Activated CD4-positive, CD25-positive, alpha-beta regulatory T cell treated with anti-CD3 and anti-CD28 coated beads, Interleukin-2, amount 50 U/mL, for 24 hours (primary cell): ENCODE measurements around the gene IL36B.
A peak's percentile ranks its signal among the peaks of the same experiment; 100 is the strongest.
"Not testable (repeated sequence)": the region's sequence is repeated elsewhere in the genome, so short reads cannot be mapped to it uniquely, and the experiment has no call there.

ENCODE experiments used
- ATAC-seq, 2 donors: fragments of 150-1000 bp; cut with Tn5 transposase; one replicate each; pipeline ENCODE4 v1.10.0; 2021; ENCODE audit warnings: mild to moderate bottlenecking in 1 of 2, moderate library complexity in 1 of 2

IL36B gene

GRCh38 chr2:113052396-113052917, at the start of gene IL36B:
Gene IL36B (minus strand): TSS chr2:113052867.
- no peak for ATAC-seq

DNA sequence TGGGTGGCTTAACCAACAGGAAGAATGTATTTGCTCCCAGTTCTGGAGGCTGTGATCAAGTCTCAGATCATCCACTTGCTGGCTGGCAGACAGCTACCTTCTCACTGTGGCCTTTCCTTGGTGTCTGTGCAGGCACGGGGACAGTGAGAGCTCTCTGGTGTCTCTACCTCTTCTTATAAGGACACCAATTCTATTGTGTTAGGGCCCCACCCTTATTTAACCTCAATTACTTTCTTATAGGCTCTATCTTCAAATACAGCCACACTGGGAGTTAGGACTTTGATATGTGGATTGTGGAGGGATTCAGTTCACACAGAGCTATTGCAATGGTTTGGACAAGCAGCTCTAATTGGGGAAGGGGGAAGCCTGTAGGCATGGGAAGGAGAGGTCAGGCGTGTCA, 49.5 kb upstream of the IL36B start:
- no peak for ATAC-seq

- no peak for ATAC-seq
These were observed 45.9 kb upstream of the IL36B start for GRCh38 chr2:113098532-113098931.

DNA sequence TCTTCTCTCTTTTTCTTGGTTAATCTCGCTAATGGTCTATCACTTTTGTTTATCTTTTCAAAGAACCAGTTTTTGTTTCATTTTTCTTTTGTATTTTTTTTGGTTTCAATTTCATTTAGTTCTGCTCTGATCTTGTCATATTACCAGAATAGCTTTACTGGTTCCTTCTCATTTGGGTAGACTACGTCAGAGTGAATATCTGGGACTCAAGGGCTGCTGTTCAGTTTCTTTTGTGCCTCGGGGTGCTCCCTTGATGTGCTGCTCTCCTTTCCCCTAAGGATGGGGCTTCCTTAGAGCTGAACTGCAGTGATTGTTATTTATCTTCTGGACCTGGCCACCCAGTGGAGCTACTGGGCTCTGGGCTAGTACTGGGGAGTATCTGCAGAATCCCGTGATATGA, 45.4 kb upstream of the IL36B start:
- peak; percentile 94 for ATAC-seq

- peak; percentile 27 to 33 for ATAC-seq
These were observed 44.4 kb upstream of the IL36B start for GRCh38 chr2:113096842-113097618.

DNA sequence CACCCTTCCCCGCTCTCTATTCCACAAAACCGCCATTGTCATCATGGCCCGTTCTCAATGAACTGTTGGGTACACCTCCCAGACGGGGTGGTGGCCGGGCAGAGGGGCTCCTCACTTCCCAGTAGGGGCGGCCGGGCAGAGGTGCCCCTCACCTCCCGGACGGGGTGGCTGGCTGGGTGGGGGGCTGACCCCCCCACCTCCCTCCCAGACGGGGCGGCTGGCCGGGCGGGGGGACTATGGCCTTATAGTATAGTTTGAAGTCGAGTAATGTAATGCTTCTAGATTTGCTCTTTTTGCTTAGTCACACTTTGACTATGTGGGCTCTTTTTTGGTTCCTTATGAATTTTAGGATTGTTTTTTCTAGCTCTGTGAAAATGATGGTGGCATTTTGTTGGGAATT, 43.6 kb upstream of the IL36B start:
- ATAC-seq = not testable (repeated sequence)

GRCh38 chr2:113093613-113093977, 40.9 kb upstream of the IL36B start:
- ATAC-seq = no peak

DNA sequence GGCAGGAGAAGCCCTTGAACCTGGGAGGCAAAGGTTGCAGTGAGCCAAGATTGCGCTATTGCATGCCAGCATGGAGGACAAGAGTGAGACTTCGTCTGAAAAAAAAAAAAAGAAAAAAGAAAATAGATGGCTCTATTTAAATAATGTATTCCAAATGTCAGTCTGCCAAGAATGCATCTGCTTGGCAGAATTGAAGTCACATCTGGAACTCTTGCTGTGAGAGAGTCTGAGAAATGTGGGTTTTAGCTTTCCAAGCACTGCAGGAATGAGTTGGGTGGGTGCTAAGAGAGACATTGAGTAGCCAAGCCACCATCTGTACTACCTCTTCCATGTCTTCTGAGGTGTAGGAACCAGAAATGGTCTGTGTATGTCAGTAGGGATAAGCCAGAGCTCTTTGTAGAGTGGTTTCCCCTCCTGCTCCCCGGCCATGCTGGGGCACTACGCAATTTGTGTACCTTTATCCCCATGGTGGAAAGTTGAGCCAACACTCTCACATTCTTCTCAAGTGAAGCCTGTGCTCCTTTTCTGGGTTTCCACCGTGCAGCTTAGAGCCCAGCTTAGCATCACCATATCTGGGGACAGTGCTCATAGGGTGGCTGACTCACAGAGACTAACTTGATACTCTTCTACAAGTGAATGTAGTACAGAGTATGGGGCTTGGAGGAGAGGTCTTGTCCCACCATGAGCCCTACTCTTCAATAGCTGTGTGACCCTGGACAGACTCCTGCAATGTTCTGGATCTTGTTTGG, 40.4 kb upstream of the IL36B start:
- no peak for ATAC-seq

GRCh38 chr2:113091231-113091896, 38.7 kb upstream of the IL36B start:
- ATAC-seq = no peak

DNA sequence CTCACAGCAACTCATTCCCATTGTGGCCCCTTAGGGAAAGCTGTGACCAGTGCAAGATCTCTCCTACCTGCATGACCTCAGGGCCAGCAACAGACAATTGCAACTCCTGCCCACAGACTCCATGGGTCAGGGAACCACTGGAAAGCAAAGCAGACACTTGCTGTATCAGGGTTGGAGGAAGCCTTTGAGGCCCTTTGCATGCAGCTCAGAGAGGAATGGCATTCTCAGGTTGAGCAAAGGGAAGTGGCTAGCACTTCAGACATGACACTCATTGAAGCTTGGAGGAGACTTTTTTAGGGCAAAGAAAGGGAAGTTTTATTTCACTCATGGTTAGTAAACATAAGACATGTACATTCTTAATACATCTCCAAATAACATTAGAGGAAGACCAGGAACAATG, 37.2 kb upstream of the IL36B start:
- ATAC-seq = no peak

GRCh38 chr2:113088213-113088992, 35.7 kb upstream of the IL36B start:
- no peak for ATAC-seq

GRCh38 chr2:113085542-113085941, 32.9 kb upstream of the IL36B start:
- ATAC-seq = no peak

- ATAC-seq = peak; percentile 58 to 61
These were observed 31.8 kb upstream of the IL36B start for GRCh38 chr2:113084249-113085000.

DNA sequence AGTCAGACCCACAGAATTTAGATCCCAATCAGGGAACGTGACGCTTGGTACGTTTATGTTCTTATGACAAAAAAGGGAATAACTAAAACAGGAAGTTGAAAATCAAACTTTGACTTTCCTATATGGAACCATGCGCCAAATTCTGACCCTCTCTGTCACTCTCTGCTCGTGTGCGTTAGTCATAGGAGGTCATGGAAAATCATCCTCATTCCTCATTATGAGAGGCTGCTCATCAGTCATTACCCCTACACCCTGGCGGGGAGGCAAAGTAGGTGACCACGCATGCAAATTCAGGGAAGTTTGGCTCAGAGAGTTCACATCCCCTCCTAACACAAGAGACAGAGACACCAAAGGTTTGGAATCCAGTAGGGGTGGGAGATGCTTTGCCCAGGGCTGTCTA, 30.6 kb upstream of the IL36B start:
- peak in 1 of 2 donors; percentile 55 for ATAC-seq

DNA sequence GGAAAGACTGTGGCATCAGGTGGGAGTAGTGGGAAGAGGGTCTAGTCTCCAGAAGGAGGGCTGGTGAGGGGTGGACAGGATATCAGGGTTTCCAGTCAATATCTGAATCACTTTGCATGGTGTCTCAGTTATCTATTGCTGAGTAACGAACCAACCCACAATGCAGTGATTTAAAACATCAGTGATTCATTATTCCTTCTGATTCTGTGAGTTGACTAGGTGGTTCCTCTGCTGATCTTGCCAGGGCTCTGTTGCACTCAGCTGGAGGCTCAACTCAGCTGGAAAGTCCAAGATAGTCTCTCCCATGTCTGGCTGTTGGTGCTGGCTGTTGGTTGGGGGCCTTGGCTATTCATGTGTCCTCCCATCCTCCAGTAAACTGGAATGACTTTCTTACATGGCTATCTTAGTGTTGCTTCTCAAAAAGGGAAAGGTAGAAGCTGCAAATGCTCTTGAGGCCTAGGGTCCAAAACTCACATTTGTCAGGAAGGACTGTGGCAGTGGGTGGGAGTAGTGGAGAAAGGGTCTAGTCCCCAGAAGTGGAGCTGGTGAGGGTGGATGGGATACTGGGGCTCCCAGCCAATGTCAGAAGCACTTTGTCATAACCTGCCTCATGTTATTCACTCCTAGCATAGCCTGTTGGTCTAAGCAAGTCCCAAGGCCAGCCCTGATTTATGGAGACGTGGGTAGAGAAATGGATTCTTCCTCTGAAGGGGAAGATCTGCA, 29.0 kb upstream of the IL36B start:
- ATAC-seq = peak; percentile 40 to 42

DNA sequence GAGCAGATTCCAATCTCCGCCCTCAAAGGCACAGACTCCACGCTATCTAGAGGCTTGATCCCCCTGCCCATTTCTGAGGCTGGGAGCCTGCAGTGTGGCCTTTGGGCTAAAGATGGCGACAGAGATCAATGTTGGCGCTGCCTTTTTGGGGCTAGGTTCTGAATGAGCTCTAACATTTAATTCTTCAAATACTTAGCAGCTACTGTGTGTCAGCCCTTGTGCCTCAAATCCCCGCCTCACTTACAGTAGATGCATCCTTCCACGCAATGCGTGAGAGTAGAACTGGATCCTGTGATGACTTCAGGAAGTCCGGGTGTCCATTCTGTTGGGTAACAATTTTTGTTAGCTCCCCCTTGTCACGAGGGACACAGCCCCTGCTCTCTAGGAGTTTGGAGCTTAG, 27.5 kb upstream of the IL36B start:
- ATAC-seq = peak; percentile 60 to 61

DNA sequence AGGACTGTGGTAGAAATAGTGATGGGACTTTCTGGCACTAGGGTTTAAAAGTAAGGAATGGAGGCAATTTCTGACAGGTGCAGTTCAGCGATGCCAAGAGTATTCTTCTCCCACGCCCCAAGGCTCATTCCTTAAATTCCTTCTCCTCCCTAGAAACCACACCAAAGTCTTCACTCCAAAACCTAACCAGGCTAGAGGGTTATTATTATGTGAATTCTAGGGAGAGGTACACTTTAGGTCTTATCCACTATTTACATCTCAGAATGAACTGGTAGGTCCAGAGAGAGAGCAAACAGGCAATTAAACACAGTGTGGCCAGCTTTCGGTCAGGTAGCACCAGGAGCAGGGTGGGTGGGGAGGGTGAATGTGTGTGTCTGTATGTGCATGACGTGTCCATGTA, 26.5 kb upstream of the IL36B start:
- no peak for ATAC-seq

DNA sequence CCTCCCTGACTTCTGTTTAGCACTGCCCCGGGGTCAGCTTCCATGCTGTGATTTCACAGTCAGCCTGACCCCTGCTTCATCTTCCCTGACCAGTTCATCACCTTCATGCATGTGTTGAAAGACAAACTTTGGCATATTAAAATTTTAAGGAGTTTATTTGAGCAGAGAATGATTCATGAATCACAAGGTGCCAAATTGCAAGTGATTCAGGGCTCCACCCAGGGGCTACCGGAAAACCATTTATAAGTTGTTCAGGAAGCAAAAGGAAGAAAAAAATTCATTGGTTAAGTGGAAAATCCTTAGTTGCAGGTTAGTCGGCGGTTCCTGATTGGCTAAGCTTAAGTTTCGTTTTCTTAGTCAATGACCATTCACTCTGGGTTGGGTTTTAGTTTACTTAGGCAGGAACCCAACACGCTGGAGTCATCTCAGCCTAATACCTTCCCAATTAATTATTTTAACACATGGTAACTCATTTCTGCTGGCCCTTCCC, 25.7 kb upstream of the IL36B start:
- no peak for ATAC-seq

DNA sequence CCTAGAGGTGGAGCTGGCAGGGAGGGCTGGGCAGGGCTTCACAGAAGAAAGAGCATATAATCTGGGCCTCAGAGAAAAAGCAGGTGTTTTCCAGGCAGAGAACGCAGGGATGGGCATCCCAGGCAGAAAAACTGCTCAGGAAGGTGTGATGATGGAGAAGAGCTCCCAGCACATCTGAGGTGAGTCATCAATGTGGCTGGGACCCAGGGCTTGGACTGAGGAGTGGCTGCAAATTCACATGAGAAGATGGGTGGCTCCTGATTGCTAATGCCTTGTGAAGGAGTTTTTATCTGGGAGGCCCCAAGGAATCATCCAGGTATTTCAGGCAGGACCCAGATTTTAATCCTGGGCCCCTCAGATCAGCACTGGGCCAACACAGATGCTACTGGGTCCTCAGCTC, 25.3 kb upstream of the IL36B start:
- ATAC-seq = no peak

DNA sequence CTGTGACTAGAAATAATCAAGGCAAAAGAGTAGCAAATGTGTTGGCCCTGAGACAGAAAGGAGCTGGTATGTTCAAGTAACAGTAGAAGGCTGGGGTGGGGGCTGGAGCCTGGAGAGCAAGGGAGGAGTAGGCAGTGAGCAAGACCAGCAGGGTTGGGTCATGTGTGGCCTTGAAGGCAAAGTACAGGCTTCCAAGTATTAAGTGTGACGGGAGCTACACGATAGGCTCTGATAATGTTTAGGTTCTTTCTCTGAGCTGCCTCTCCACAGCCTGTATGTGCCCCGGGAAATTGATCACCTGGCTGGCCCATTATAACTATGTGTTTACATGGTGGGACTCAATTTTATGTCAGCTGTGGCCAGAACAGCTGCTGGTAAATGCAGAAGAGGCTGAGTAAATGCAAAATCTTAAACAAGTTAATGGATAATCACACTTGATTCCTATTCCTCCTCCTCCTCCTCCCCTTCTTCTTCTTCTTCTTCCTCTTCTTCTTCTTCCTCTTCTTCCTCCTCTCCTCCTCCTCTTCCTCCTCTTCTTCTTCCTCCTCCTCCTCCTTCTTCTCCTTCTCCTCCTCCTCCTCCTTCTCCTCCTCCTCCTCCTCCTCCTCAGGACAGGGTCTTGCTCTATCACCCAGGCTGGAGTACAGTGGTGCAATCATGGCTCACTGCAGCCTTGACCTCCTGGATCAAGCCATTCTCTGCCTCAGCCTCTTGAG, 24.4 kb upstream of the IL36B start:
- no peak for ATAC-seq
